T-cell (primary cell): ENCODE measurements around the gene HNRNPF. TPM values are rescaled to one million over a fixed set of nuclear protein-coding genes. Genes with fewer than 3 reads are reported as not detected.

ENCODE experiments used
- ATAC-seq, 4 experiments: fragments of 200-7000 bp in 3 of 4; fragments of 150-1000 bp in 1 of 4; cut with Tn5 transposase; replicated peaks in 1 of 4; 1 replicate in 3 of 4; 2 replicates in 1 of 4; pipeline ENCODE4 v1.10.0; 2021; ENCODE audit warnings: moderate library complexity in 3 of 4, mild to moderate bottlenecking in 2 of 4, moderate number of reproducible peaks in 1 of 4
- CTCF ChIA-PET, 2 donors: fragments of 300-600 bp; sonication (Branson Sonifier 250); formaldehyde crosslinking; loops; one replicate each; lab custom pipeline; 2022; ENCODE audit warnings: antibody characterized with exemption in 2 of 2; lab: Charles Lee
- POLR2A ChIA-PET, 2 donors: fragments of 300-600 bp; sonication (Branson Sonifier 250); formaldehyde crosslinking; loops; one replicate each; lab custom pipeline; 2022; ENCODE audit warnings: antibody characterized with exemption in 2 of 2; lab: Charles Lee
- DNase-seq, 35 experiments: peaks; one replicate each; pipeline versions ENCODE4 v3.0.0 to v3.0.0-alpha.2; 2013 to 2023
- H3K27ac ChIP-seq: one replicate; pipeline ENCODE4 v1.5.1; 2013; ENCODE audit warnings: low read length
- H3K27me3 ChIP-seq, 2 experiments: replicated peaks in 1 of 2; 1 replicate in 1 of 2; 2 replicates in 1 of 2; pipeline versions ENCODE4 v1.6.1 to v1.7.0; 2013; ENCODE audit warnings: low read length in 1 of 2, mixed read lengths in 1 of 2; ENCODE audit not compliant: control insufficient read depth in 2 of 2, insufficient read depth in 2 of 2; ENCODE audit errors: extremely low read depth in 1 of 2
- H3K36me3 ChIP-seq, 2 donors: 1 replicate in 1 of 2; 2 replicates in 1 of 2; pipeline versions ENCODE4 v1.6.1 to v1.7.0; 2013; ENCODE audit warnings: low read length in 1 of 2; ENCODE audit not compliant: control insufficient read depth in 2 of 2, insufficient read depth in 1 of 2; ENCODE audit errors: extremely low read depth in 1 of 2
- H3K4me1 ChIP-seq, 2 experiments: 1 replicate in 1 of 2; 2 replicates in 1 of 2; pipeline versions ENCODE4 v1.6.1 to v1.7.0; 2013; ENCODE audit warnings: low read length in 2 of 2, mixed read lengths in 1 of 2; ENCODE audit not compliant: insufficient read depth in 2 of 2, control insufficient read depth in 1 of 2; ENCODE audit errors: extremely low read depth in 1 of 2
- H3K4me3 ChIP-seq, 2 donors: 1 replicate in 1 of 2; 2 replicates in 1 of 2; pipeline versions ENCODE4 v1.5.1 to v1.7.0; 2013; ENCODE audit warnings: mild to moderate bottlenecking in 2 of 2, low read length in 1 of 2, moderate library complexity in 1 of 2; ENCODE audit not compliant: control insufficient read depth in 1 of 2; ENCODE audit errors: extremely low read depth in 1 of 2
- H3K9me3 ChIP-seq: 2 replicates; pipeline ENCODE4 v1.7.0; 2013
- H3K27ac Mint-ChIP-seq, 2 donors: one replicate each; pipeline ENCODE4 v1.8.0; 2020 to 2021; ENCODE audit warnings: mild to moderate bottlenecking in 2 of 2, mixed read lengths in 2 of 2
- H3K27me3 Mint-ChIP-seq, 2 donors: one replicate each; pipeline ENCODE4 v1.8.0; 2021 to 2022; ENCODE audit warnings: mixed read lengths in 2 of 2
- H3K36me3 Mint-ChIP-seq: one replicate; pipeline ENCODE4 v1.8.0; 2021; ENCODE audit warnings: mixed read lengths
- H3K4me1 Mint-ChIP-seq, 3 donors: one replicate each; pipeline ENCODE4 v1.8.0; 2020 to 2022; ENCODE audit warnings: mixed read lengths in 3 of 3, mild to moderate bottlenecking in 1 of 3
- H3K4me3 Mint-ChIP-seq, 3 donors: one replicate each; pipeline ENCODE4 v1.8.0; 2020 to 2022; ENCODE audit warnings: mild to moderate bottlenecking in 3 of 3, mixed read lengths in 3 of 3, moderate library complexity in 3 of 3
- H3K9me3 Mint-ChIP-seq, 3 donors: one replicate each; pipeline ENCODE4 v1.8.0; 2020 to 2022; ENCODE audit warnings: mixed read lengths in 3 of 3
- WGBS: methylation state at CpG from one replicate; pipeline ENCODE4 v1.1.5; 2013; ENCODE audit warnings: missing lambda C conversion rate; ENCODE audit not compliant: insufficient coverage; 5-methylcytosine and 5-hydroxymethylcytosine counted together
- total RNA-seq, 35 experiments: library from RNA in 6 of 35; stranded (reverse) in 6 of 35; fragments of 120-200 nt in 1 of 35; gene quantifications; one replicate each; pipeline versions ENCODE4 v1.2.1 to v1.2.4 and lab custom pipeline; 2013 to 2026

Gene HNRNPF
- total RNA-seq, 5 donors from 2014 or later (not counting 1 experiment from before 2014, with no cell fraction given): 124 to 224 (median 206) TPM

DNA sequence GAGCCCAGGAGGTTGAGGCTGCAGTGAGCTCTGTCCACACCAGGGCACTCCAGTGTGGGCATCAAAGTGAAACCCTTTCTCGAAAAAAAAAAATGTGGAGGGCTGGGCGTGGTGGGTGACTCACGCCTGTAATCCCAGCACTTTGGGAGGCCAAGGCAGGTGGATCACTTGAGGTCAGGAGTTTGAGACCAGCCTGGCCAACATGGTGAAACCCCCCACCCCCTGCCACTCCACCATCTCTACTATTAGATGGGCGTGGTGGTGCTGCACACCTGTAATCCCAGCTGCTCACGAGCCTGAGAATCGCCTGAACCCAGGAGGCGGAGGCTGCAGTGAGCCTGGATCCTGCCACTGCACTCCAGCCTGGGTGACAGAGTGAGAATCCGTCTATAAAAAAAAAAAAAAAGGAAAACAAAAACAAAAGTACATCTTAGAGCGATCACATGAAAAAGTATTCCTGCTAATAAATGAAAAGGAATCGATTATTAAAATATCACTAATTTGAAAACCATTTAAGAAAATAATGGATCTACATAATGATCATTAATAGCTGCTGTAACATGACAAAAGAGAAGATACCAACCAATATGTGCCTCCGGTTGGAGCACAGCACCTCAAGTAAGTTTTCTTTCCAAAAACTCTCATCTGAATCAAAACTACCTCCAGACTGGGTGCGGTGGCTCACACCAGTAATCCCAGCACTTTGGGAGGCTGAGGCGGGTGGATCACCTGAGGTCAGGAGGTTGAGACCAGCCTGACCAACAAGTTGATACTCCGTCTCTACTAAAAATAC is 4.9 kb downstream of the HNRNPF start:
- Mint-ChIP-seq H3K27ac (peak overlapping the region; percentile 87 to 95), H3K36me3 (peaks cover 18% of the 10 kb centered on the region), H3K27me3 (no peaks in the 10 kb centered on the region), H3K4me3 (peak overlapping the region; percentile 87 to 97 (median 94)), H3K4me1 (peaks cover 67 to 84% (median 68%) of the 10 kb centered on the region in 3 donors), H3K9me3 (no peaks in the 10 kb centered on the region)
- no peak for ATAC-seq
- Histone ChIP-seq H3K27me3 (no peaks in the 10 kb centered on the region), H3K4me3 (peak overlapping the region; percentile 23 to 94), H3K9me3 (no peaks in the 10 kb centered on the region), H3K4me1 (peaks cover 44 to 69% of the 10 kb centered on the region in 2 experiments), H3K36me3 (peaks cover 0 to 18% of the 10 kb centered on the region in 2 donors), H3K27ac (peak overlapping the region; percentile 100)
- DNase-seq: no peak
- ChIA-PET POLR2A (interaction anchor here (0.6 to 0.7 kb wide), 4 partner anchors 12 to 252 kb away, joined by 3 to 6 read pairs (median 4); no protein-coding TSS in a partner anchor), CTCF (interaction anchor here in 1 of 2 donors (0.5 to 0.7 kb wide), 2 partner anchors 23 to 110 kb away, joined by 3 read pairs; no protein-coding TSS in a partner anchor)
- WGBS: 13% methylated on average over 5 of the region's 14 CpGs

DNA sequence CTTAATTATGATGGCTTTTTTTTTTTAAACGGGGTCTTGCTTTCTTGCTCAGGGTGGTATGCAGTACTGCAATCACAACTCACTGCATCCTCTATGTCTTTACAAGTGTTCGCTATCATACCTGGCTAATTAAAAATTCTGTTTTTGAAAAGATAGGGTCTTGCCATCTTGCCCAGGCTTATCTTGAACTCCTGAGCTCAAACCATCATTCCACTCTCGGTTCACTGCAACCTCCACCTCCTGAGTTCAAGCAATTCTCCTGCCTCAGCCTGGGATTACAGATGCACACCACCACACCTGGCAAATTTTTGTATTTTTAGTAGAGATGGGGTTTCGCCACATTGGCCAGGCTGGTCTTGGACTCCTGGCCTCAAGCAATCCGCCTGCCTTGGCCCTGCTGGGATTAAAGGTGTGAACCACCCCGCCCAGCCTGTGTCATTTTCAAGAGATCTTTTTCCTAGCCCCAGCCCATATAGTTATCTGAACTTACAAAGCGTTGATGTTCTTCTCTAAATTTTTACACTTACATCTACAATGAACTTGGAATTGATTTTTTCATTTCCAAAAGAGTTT is 6.0 kb downstream of the HNRNPF start:
- peaks cover 49 to 73% of the 10 kb centered on the region in 2 experiments for H3K4me1 ChIP-seq
- no peaks in the 10 kb centered on the region for H3K9me3 ChIP-seq
- Mint-ChIP-seq H3K36me3 (peaks cover 18% of the 10 kb centered on the region), H3K27ac (peak overlapping the region; percentile 87 to 95), H3K9me3 (no peaks in the 10 kb centered on the region), H3K4me1 (peaks cover 77 to 91% (median 79%) of the 10 kb centered on the region in 3 donors), H3K27me3 (no peaks in the 10 kb centered on the region), H3K4me3 (peak overlapping the region; percentile 87 to 97 (median 94))
- ChIA-PET CTCF (no interaction called here), POLR2A (interaction anchor here in 1 of 2 donors (0.6 kb wide), 1 partner anchor 251 kb away, joined by 4 read pairs; no protein-coding TSS in a partner anchor)
- WGBS: 41% methylated on average over 3 of the region's 7 CpGs
- H3K4me3 ChIP-seq: no peak overlapping the region
- DNase-seq (no peak), ATAC-seq (no peak)
- H3K27me3 ChIP-seq: no peaks in the 10 kb centered on the region
- peaks cover 0 to 20% of the 10 kb centered on the region in 2 donors for H3K36me3 ChIP-seq
- H3K27ac ChIP-seq: peak overlapping the region; percentile 100

DNA sequence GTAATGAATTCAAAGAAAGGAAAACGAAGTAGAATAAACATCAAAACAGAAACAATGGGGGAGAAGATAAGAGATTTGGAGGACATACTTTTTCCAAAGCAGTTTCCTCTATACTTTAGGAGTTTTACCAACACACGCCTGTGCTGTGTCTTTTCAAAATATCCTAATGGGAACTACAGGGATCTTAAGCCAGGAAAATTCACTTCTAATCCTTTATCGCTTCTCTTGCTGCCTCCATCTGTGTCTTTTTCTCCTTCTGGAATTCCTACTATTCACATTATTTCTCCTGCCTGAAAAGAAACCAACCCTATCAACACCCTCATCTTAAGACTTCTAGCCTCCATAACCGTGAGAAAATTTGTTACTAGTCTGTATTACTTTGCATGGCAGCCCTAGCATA is 6.8 kb downstream of the HNRNPF start:
- Histone ChIP-seq H3K27me3 (no peaks in the 10 kb centered on the region), H3K9me3 (no peaks in the 10 kb centered on the region), H3K27ac (peak overlapping the region; percentile 100), H3K4me3 (no peak overlapping the region), H3K36me3 (peaks cover 0 to 20% of the 10 kb centered on the region in 2 donors), H3K4me1 (peaks cover 53 to 72% of the 10 kb centered on the region in 2 experiments)
- WGBS: 43% methylated on average over 2 of the region's 4 CpGs
- Mint-ChIP-seq H3K36me3 (peaks cover 18% of the 10 kb centered on the region), H3K4me1 (peaks cover 83 to 93% (median 83%) of the 10 kb centered on the region in 3 donors), H3K4me3 (peak overlapping the region; percentile 87 to 97 (median 94)), H3K9me3 (no peaks in the 10 kb centered on the region), H3K27me3 (no peaks in the 10 kb centered on the region), H3K27ac (peak overlapping the region; percentile 87 to 95)
- no peak for ATAC-seq
- POLR2A ChIA-PET: no interaction called here
- no peak for DNase-seq
- CTCF ChIA-PET: no interaction called here

DNA sequence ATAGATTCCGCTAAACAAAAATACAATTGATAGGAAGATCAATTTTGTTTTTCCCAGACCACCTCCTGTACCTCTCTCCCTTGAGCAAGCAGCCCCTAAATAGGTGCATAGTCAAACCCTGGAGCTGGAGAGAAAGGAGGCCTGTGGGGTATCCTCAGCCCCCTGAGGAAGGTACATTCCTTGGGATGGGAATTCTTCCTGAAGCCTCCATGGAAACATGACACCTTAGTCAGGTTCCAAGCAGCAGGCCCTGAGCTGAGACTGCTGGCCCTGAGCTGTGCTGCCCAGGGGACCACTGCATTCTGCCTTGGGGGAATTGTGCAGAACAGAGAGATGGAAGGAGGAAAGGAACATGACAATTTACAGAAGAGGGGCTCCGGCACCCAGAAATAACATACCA is 7.4 kb downstream of the HNRNPF start:
- DNase-seq (no peak), ATAC-seq (no peak)
- no CpG with 5 or more reads among the region's 2 CpGs for WGBS
- H3K27me3 ChIP-seq: no peaks in the 10 kb centered on the region
- Mint-ChIP-seq H3K27ac (peak overlapping the region; percentile 87 to 95), H3K4me3 (peak overlapping the region; percentile 60 to 97 (median 94)), H3K4me1 (peaks cover 84 to 94% (median 84%) of the 10 kb centered on the region in 3 donors), H3K9me3 (no peaks in the 10 kb centered on the region), H3K27me3 (no peaks in the 10 kb centered on the region), H3K36me3 (peaks cover 18% of the 10 kb centered on the region)
- CTCF ChIA-PET: interaction anchor here in 1 of 2 donors (0.6 kb wide), 1 partner anchor 25 kb away, joined by 4 read pairs; no protein-coding TSS in a partner anchor
- POLR2A ChIA-PET: interaction anchor here (0.7 to 1.1 kb wide), 2 partner anchors 27 to 33 kb away, joined by 3 to 10 read pairs; no protein-coding TSS in a partner anchor
- no peak overlapping the region for H3K4me3 ChIP-seq
- H3K36me3 ChIP-seq: peaks cover 0 to 20% of the 10 kb centered on the region in 2 donors
- H3K27ac ChIP-seq: peak overlapping the region; percentile 100
- H3K4me1 ChIP-seq: peaks cover 53 to 72% of the 10 kb centered on the region in 2 experiments
- H3K9me3 ChIP-seq: no peaks in the 10 kb centered on the region

DNA sequence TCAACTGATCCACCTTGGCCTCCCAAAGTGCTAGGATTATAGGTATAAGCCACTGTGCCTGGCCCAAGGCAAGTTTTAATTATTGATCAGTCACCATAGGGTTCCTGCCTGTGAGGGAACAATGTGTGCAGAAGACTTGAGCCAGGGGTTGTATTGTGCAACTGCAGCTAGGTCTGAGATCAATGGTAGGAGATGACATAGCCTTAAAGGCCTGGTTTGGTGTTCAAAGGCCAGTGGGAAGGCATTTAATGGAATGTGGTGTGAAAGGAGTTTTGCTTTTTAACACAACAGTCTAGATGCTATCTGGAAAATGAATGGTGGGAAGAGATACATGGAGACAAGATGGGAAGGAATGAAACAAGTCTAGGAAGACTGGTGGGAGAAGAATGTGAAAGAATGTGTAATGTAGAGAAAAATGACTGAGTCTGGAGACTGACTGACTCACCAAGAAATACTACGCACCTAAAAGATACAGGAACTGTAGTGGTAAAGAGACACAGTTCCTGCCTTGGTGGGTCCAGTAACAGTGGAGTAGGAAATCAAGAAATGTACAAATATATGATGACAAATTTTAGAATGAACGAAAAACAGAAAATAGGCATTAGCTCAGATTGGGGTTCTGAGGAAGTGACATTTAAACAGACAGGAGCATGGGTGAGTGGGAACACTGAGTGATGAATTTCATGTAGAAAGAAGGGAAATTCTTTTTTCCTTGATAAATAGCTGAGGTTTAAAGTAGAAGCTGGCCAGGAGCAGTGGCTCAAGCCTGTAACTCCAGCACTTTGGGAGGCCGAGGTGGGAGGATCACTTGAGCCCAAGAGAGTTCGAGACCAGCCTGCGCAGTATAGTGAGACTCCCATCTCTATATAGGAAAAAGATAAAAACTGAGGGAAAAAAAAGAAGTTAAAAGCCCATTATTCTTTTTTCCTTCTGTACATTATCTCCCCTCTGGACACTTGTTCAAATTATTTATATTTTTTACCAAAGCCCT is 9.4 kb downstream of the HNRNPF start:
- CTCF ChIA-PET: interaction anchor here in 1 of 2 donors (0.6 kb wide), 1 partner anchor 35 kb away, joined by 4 read pairs; no protein-coding TSS in a partner anchor
- no peaks in the 10 kb centered on the region for H3K9me3 Mint-ChIP-seq
- H3K27ac Mint-ChIP-seq: peak overlapping the region; percentile 87 to 95
- no peaks in the 10 kb centered on the region for H3K27me3 ChIP-seq
- H3K27me3 Mint-ChIP-seq: no peaks in the 10 kb centered on the region
- peaks cover 23% of the 10 kb centered on the region for H3K36me3 Mint-ChIP-seq
- no peak for ATAC-seq
- peaks cover 0 to 25% of the 10 kb centered on the region in 2 donors for H3K36me3 ChIP-seq
- H3K4me1 Mint-ChIP-seq: peaks cover 87 to 94% (median 88%) of the 10 kb centered on the region in 3 donors
- peak overlapping the region; percentile 61 to 97 (median 80) for H3K4me3 Mint-ChIP-seq
- 13% methylated on average over 1 of the region's 5 CpGs for WGBS
- H3K27ac ChIP-seq: peak overlapping the region; percentile 87
- DNase-seq: no peak
- no peaks in the 10 kb centered on the region for H3K9me3 ChIP-seq
- H3K4me3 ChIP-seq: no peak overlapping the region
- H3K4me1 ChIP-seq: peaks cover 56 to 75% of the 10 kb centered on the region in 2 experiments
- POLR2A ChIA-PET: interaction anchor here in 1 of 2 donors (0.6 to 0.9 kb wide), 2 partner anchors 20 to 34 kb away, joined by 4 to 5 read pairs; no protein-coding TSS in a partner anchor
